ENCODE results near the gene TOGARAM2. TPM values are rescaled to one million over a fixed set of nuclear protein-coding genes. Genes with fewer than 3 reads are reported as not detected.

Gene TOGARAM2
- polyA plus RNA-seq, 4 donors: under 0.01 to 1.1 (median 0.79) TPM

- Histone ChIP-seq H3K9me3 (ENCODE audit: control insufficient read depth in 2 of 2, insufficient read depth in 1 of 2, low read depth in 1 of 2, low read length in 1 of 2) (no peaks in the 10 kb centered on the region), H3K27me3 (ENCODE audit: control insufficient read depth in 3 of 3, insufficient read depth in 3 of 3, low read length in 3 of 3) (no peaks in the 10 kb centered on the region), H3K4me3 (ENCODE audit: low read depth in 1 of 3, low read length in 3 of 3) (no peak overlapping the region), H3K36me3 (ENCODE audit: control insufficient read depth in 3 of 3, insufficient read depth in 2 of 3, low read depth in 1 of 3, low read length in 3 of 3) (no peaks in the 10 kb centered on the region), H3K27ac (ENCODE audit: low read depth in 1 of 3, low read length in 2 of 3) (no peak overlapping the region), H3K4me1 (ENCODE audit: control insufficient read depth in 3 of 3, insufficient read depth in 2 of 3, low read depth in 1 of 3, low read length in 2 of 3) (no peaks in the 10 kb centered on the region)
- DNase-seq (no peak), FAIRE-seq (no peak)
- 88 to 97% (median 90%) methylated on average over 3 of the region's 3 CpGs for WGBS, 3 donors
These were observed 44.6 kb downstream of the TOGARAM2 start for GRCh38 chr2:29025711-29026110.

GRCh38 chr2:29031046-29031445 is 49.9 kb downstream of the TOGARAM2 start:
- no peaks in the 10 kb centered on the region for H3K36me3 ChIP-seq (ENCODE audit: control insufficient read depth in 3 of 3, insufficient read depth in 2 of 3, low read depth in 1 of 3, low read length in 3 of 3)
- H3K9me3 ChIP-seq (ENCODE audit: control insufficient read depth in 2 of 2, insufficient read depth in 1 of 2, low read depth in 1 of 2, low read length in 1 of 2): no peaks in the 10 kb centered on the region
- no peak overlapping the region for H3K4me3 ChIP-seq (ENCODE audit: low read depth in 1 of 3, low read length in 3 of 3)
- no peak for DNase-seq
- FAIRE-seq: no peak
- H3K27ac ChIP-seq (ENCODE audit: low read depth in 1 of 3, low read length in 2 of 3): no peak overlapping the region
- H3K4me1 ChIP-seq (ENCODE audit: control insufficient read depth in 3 of 3, insufficient read depth in 2 of 3, low read depth in 1 of 3, low read length in 2 of 3): no peaks in the 10 kb centered on the region
- H3K27me3 ChIP-seq (ENCODE audit: control insufficient read depth in 3 of 3, insufficient read depth in 3 of 3, low read length in 3 of 3): no peaks in the 10 kb centered on the region

GRCh38 chr2:29032189-29032588 is 51.1 kb downstream of the TOGARAM2 start:
- no peak overlapping the region for H3K4me3 ChIP-seq (ENCODE audit: low read depth in 1 of 3, low read length in 3 of 3)
- no peak for FAIRE-seq
- 95% methylated on average over 5 of the region's 5 CpGs for WGBS, 3 donors
- H3K27me3 ChIP-seq (ENCODE audit: control insufficient read depth in 3 of 3, insufficient read depth in 3 of 3, low read length in 3 of 3): no peaks in the 10 kb centered on the region
- no peaks in the 10 kb centered on the region for H3K36me3 ChIP-seq (ENCODE audit: control insufficient read depth in 3 of 3, insufficient read depth in 2 of 3, low read depth in 1 of 3, low read length in 3 of 3)
- no peaks in the 10 kb centered on the region for H3K4me1 ChIP-seq (ENCODE audit: control insufficient read depth in 3 of 3, insufficient read depth in 2 of 3, low read depth in 1 of 3, low read length in 2 of 3)
- no peak for DNase-seq
- no peaks in the 10 kb centered on the region for H3K9me3 ChIP-seq (ENCODE audit: control insufficient read depth in 2 of 2, insufficient read depth in 1 of 2, low read depth in 1 of 2, low read length in 1 of 2)
- H3K27ac ChIP-seq (ENCODE audit: low read depth in 1 of 3, low read length in 2 of 3): no peak overlapping the region

- Histone ChIP-seq H3K9me3 (ENCODE audit: control insufficient read depth in 2 of 2, insufficient read depth in 1 of 2, low read depth in 1 of 2, low read length in 1 of 2) (no peaks in the 10 kb centered on the region), H3K27me3 (ENCODE audit: control insufficient read depth in 3 of 3, insufficient read depth in 3 of 3, low read length in 3 of 3) (no peaks in the 10 kb centered on the region), H3K4me1 (ENCODE audit: control insufficient read depth in 3 of 3, insufficient read depth in 2 of 3, low read depth in 1 of 3, low read length in 2 of 3) (no peaks in the 10 kb centered on the region), H3K36me3 (ENCODE audit: control insufficient read depth in 3 of 3, insufficient read depth in 2 of 3, low read depth in 1 of 3, low read length in 3 of 3) (no peaks in the 10 kb centered on the region), H3K4me3 (ENCODE audit: low read depth in 1 of 3, low read length in 3 of 3) (no peak overlapping the region), H3K27ac (ENCODE audit: low read depth in 1 of 3, low read length in 2 of 3) (no peak overlapping the region)
- WGBS, 3 donors: 18 to 53% (median 44%) methylated on average over 2 of the region's 2 CpGs
- DNase-seq (no peak), FAIRE-seq (no peak)
These were observed 52.1 kb downstream of the TOGARAM2 start for GRCh38 chr2:29033172-29033571.

GRCh38 chr2:29033656-29034055 is 52.6 kb downstream of the TOGARAM2 start:
- FAIRE-seq: no peak

GRCh38 chr2:29035016-29035745 is 54.1 kb downstream of the TOGARAM2 start:
- FAIRE-seq (no peak), DNase-seq (no peak)
- Histone ChIP-seq H3K4me3 (ENCODE audit: low read depth in 1 of 3, low read length in 3 of 3) (no peak overlapping the region), H3K9me3 (ENCODE audit: control insufficient read depth in 2 of 2, insufficient read depth in 1 of 2, low read depth in 1 of 2, low read length in 1 of 2) (no peaks in the 10 kb centered on the region), H3K36me3 (ENCODE audit: control insufficient read depth in 3 of 3, insufficient read depth in 2 of 3, low read depth in 1 of 3, low read length in 3 of 3) (no peaks in the 10 kb centered on the region), H3K27me3 (ENCODE audit: control insufficient read depth in 3 of 3, insufficient read depth in 3 of 3, low read length in 3 of 3) (no peaks in the 10 kb centered on the region), H3K4me1 (ENCODE audit: control insufficient read depth in 3 of 3, insufficient read depth in 2 of 3, low read depth in 1 of 3, low read length in 2 of 3) (no peaks in the 10 kb centered on the region), H3K27ac (ENCODE audit: low read depth in 1 of 3, low read length in 2 of 3) (no peak overlapping the region)
- WGBS, 3 donors: 90 to 93% (median 91%) methylated on average over 17 of the region's 17 CpGs

More at GRCh38 chr2:29033656-29034055, 52.6 kb downstream of the TOGARAM2 start:
- Histone ChIP-seq H3K36me3 (ENCODE audit: control insufficient read depth in 3 of 3, insufficient read depth in 2 of 3, low read depth in 1 of 3, low read length in 3 of 3) (no peaks in the 10 kb centered on the region), H3K4me1 (ENCODE audit: control insufficient read depth in 3 of 3, insufficient read depth in 2 of 3, low read depth in 1 of 3, low read length in 2 of 3) (no peaks in the 10 kb centered on the region), H3K27me3 (ENCODE audit: control insufficient read depth in 3 of 3, insufficient read depth in 3 of 3, low read length in 3 of 3) (no peaks in the 10 kb centered on the region), H3K9me3 (ENCODE audit: control insufficient read depth in 2 of 2, insufficient read depth in 1 of 2, low read depth in 1 of 2, low read length in 1 of 2) (no peaks in the 10 kb centered on the region), H3K27ac (ENCODE audit: low read depth in 1 of 3, low read length in 2 of 3) (no peak overlapping the region), H3K4me3 (ENCODE audit: low read depth in 1 of 3, low read length in 3 of 3) (no peak overlapping the region)
- no peak for DNase-seq
- WGBS, 3 donors: 74 to 82% (median 77%) methylated on average over 6 of the region's 6 CpGs

GRCh38 chr2:29039718-29040480 is 58.8 kb downstream of the TOGARAM2 start:
- H3K4me1 ChIP-seq (ENCODE audit: control insufficient read depth in 3 of 3, insufficient read depth in 2 of 3, low read depth in 1 of 3, low read length in 2 of 3): no peaks in the 10 kb centered on the region
- no peak overlapping the region for H3K27ac ChIP-seq (ENCODE audit: low read depth in 1 of 3, low read length in 2 of 3)
- WGBS, 3 donors: 73 to 78% (median 77%) methylated on average over 4 of the region's 4 CpGs
- no peak for DNase-seq
- no peaks in the 10 kb centered on the region for H3K36me3 ChIP-seq (ENCODE audit: control insufficient read depth in 3 of 3, insufficient read depth in 2 of 3, low read depth in 1 of 3, low read length in 3 of 3)
- no peak overlapping the region for H3K4me3 ChIP-seq (ENCODE audit: low read depth in 1 of 3, low read length in 3 of 3)
- FAIRE-seq: no peak
- H3K9me3 ChIP-seq (ENCODE audit: control insufficient read depth in 2 of 2, insufficient read depth in 1 of 2, low read depth in 1 of 2, low read length in 1 of 2): no peaks in the 10 kb centered on the region
- H3K27me3 ChIP-seq (ENCODE audit: control insufficient read depth in 3 of 3, insufficient read depth in 3 of 3, low read length in 3 of 3): peaks cover 0 to 2% (median 0%) of the 10 kb centered on the region in 3 donors

- Histone ChIP-seq H3K4me3 (ENCODE audit: low read depth in 1 of 3, low read length in 3 of 3) (no peak overlapping the region), H3K27me3 (ENCODE audit: control insufficient read depth in 3 of 3, insufficient read depth in 3 of 3, low read length in 3 of 3) (peaks cover 0 to 2% (median 0%) of the 10 kb centered on the region in 3 donors), H3K36me3 (ENCODE audit: control insufficient read depth in 3 of 3, insufficient read depth in 2 of 3, low read depth in 1 of 3, low read length in 3 of 3) (no peaks in the 10 kb centered on the region), H3K9me3 (ENCODE audit: control insufficient read depth in 2 of 2, insufficient read depth in 1 of 2, low read depth in 1 of 2, low read length in 1 of 2) (no peaks in the 10 kb centered on the region), H3K27ac (ENCODE audit: low read depth in 1 of 3, low read length in 2 of 3) (no peak overlapping the region), H3K4me1 (ENCODE audit: control insufficient read depth in 3 of 3, insufficient read depth in 2 of 3, low read depth in 1 of 3, low read length in 2 of 3) (no peaks in the 10 kb centered on the region)
- DNase-seq (no peak), FAIRE-seq (no peak)
- WGBS, 3 donors: 69 to 78% (median 71%) methylated on average over 6 of the region's 6 CpGs
These were observed 59.5 kb downstream of the TOGARAM2 start for GRCh38 chr2:29040552-29040951.

Data from small intestine (tissue), 7 donors.